IPS-18c (cell line): ENCODE measurements around the gene C11orf97.
"Not testable (repeated sequence)": the region's sequence is repeated elsewhere in the genome, so short reads cannot be mapped to it uniquely, and the experiment has no call there.

ENCODE experiments used
- H3K4me3 ChIP-seq: 2 replicates; pipeline ENCODE4 v1.7.0; 2013; ENCODE audit warnings: low read depth, mild to moderate bottlenecking, low read length, moderate library complexity; ENCODE audit not compliant: insufficient read depth
- H3K9me3 ChIP-seq: one replicate; pipeline ENCODE4 v1.6.1; 2013; ENCODE audit warnings: mild to moderate bottlenecking, low read length, moderate library complexity; ENCODE audit not compliant: control insufficient read depth, insufficient read depth

Gene C11orf97

DNA sequence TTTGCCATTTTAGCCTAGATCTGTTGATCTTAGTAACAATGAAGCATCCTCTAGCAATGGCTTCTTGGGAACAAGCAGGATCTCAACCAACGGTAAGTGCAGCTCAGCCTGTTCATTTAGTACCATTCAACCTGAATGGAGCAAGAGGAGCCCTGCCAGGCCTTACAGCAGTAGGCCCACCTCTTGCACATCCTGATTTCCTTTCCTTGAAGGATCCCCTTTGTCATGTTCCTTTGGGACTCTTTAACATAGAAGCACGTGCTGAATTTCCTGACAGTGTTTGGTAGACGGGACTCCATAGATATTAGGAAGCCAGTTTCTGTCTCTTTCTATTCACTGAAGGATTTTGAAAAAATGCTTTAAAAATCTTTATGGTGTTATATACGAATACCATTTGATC is 56.5 kb downstream of the C11orf97 start:
- no peak overlapping the region for H3K4me3 ChIP-seq
- no peaks in the 10 kb centered on the region for H3K9me3 ChIP-seq

DNA sequence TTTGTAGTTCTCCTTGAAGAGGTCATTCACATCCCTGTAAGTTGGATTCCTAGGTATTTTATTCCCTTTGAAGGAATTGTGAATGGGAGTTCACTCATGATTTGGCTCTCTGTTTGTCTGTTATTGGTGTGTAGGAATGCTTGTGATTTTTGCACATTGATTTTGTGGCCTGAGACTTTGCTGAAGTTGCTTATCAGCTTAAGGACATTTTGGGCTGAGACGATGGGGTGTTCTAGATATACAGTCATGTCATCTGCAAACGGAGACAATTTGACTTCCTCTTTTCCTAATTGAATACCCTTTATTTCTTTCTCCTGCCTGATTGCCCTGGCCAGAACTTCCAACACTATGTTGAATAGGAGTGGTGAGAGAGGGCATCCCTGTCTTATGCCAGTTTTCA is 60.7 kb downstream of the C11orf97 start:
- H3K9me3 ChIP-seq, H3K4me3 ChIP-seq: not testable (repeated sequence)

DNA sequence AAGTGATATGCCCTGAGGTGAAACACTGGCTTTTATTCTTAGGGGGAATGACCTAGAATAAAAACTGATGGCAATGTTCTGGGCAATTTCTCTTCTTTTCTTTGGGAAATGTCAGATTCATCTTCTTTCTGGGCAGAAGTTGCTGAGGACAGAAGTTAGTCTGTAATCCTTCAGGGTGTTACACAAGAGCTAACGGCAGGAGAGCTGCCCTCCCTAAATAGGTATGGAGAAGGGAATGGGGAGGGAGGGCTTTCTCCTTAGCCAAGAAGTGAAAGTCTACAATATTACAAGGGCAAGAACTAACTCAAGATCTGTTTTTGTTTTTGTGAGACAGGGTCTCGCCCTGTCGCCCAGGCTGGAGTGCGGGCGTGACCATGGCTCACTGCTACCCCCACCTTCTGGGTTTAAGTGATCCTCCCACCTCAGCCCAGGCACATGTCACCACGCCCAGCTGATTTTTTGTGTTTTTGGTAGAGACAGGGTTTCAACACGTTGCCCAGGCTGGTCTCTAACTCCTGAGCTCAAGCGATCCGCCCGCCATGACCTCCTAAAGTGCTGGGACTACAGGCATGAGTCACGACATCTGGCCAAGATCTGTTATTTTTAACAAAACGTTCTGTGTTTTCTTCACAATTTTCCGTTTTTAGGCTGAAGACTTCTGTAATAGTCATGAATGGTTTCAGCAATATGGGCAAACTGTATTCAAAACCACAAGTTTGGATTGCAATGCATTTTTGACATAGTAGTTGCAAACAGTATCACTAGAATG is 62.1 kb downstream of the C11orf97 start:
- H3K4me3 ChIP-seq, result no peak overlapping the region
- no peaks in the 10 kb centered on the region for H3K9me3 ChIP-seq

DNA sequence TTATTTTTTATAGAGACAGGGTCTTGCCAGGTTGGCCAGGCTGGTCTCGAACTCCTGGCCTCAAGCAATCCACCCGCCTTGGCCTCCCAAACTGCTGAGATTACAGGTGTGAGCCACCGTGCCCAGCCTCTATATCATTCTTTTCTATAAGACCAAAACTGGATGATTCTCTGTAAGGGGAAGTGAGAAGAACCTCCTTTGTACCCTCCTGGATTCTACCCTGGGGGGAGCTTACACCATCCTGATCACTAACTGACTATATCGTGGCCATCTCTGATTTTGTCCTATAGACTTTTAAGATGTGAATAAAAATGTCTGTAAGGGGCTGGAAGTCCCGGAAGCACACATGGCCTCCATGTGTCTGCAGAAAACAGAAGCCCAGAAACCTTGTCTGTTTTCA is 64.0 kb downstream of the C11orf97 start:
- no peaks in the 10 kb centered on the region for H3K9me3 ChIP-seq
- no peak overlapping the region for H3K4me3 ChIP-seq

DNA sequence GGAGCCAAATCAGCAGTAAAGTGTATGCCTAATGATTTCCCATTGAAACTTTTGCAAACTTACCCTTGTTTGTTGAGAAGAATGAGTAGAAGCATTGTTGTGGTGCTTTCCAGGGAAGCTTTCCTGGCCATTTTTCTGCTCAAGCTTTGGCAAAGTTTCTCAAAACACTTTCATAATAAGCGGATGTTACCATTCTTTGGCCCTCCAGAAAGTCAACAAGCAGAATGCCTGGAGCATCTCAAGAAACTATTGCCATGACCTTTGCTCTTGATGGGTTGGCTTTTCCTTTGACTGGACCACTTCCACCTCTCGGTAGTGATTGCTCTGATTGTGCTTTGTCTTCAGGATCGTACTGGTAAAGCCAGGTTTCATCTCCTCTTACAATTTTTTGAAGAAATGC is 65.6 kb downstream of the C11orf97 start:
- H3K4me3 ChIP-seq, result no peak overlapping the region
- no peaks in the 10 kb centered on the region for H3K9me3 ChIP-seq
